Left lung (tissue), 10 donors: Measurements from ENCODE around the gene KCNH4. TPM values are rescaled to one million over a fixed set of nuclear protein-coding genes. Genes with fewer than 3 reads are reported as not detected.

Source experiments
- ATAC-seq: fragments of 200-7000 bp; cut with Tn5 transposase; one replicate; pipeline ENCODE4 v1.9.1; 2020; ENCODE audit warnings: moderate library complexity
- DNase-seq, 4 donors: peaks; one replicate each; pipeline ENCODE4 v3.0.0-alpha.2; 2013 to 2020
- H3K27ac ChIP-seq, 2 donors: fragments of 200-600 bp; sonication (generic) in 1 of 2; one replicate each; pipeline versions ENCODE4 v1.5.0 to v1.8.0; 2020 to 2021
- H3K27me3 ChIP-seq, 2 donors: fragments of 200-600 bp; sonication (generic) in 1 of 2; one replicate each; pipeline versions ENCODE4 v1.5.0 to v1.8.0; 2020 to 2021
- H3K36me3 ChIP-seq, 2 donors: fragments of 200-600 bp; sonication (generic) in 1 of 2; one replicate each; pipeline versions ENCODE4 v1.5.0 to v1.8.0; 2020 to 2021
- H3K4me1 ChIP-seq, 2 donors: fragments of 200-600 bp; one replicate each; pipeline ENCODE4 v1.8.0; 2021
- H3K4me3 ChIP-seq, 2 donors: fragments of 200-600 bp; sonication (generic) in 1 of 2; one replicate each; pipeline versions ENCODE4 v1.5.0 to v1.8.0; 2020 to 2021; ENCODE audit warnings: mild to moderate bottlenecking in 1 of 2
- H3K9me3 ChIP-seq, 2 donors: fragments of 200-600 bp; sonication (generic) in 1 of 2; one replicate each; pipeline versions ENCODE4 v1.5.0 to v1.8.0; 2020 to 2021
- intact Hi-C, 2 donors: fragments of 100-400 bp; cut with DNase I; formaldehyde crosslinking; loops; one replicate each; pipeline versions ENCODE4 v1.11.2 to v1.14.2; 2022
- polyA plus RNA-seq, 6 donors: library from polyadenylated mRNA; unstranded; fragments of 120-200 nt; gene quantifications; one replicate each; pipeline ENCODE4 v1.2.1, GENCODE V29; 2013; ENCODE audit not compliant: insufficient read length in 6 of 6
- total RNA-seq, 2 donors: library from RNA; stranded (reverse); fragmentation: NEBNext Ultra II Directional; extraction: Animal tissue kit (Norgen Biotek cat#: 25700); gene quantifications; one replicate each; pipeline ENCODE4 v1.2.1, GENCODE V29; 2021
- TF ChIP-seq, protein P1 (sequence below), 2 donors: fragments of 200-600 bp; sonication (generic) in 1 of 2; IDR thresholded peaks; one replicate each; pipeline versions ENCODE4 v1.5.0 to v1.8.0; 2021; ENCODE audit warnings: antibody characterized with exemption in 2 of 2
- donor health status: DM: no; HTN: yes; CAD: no.
- donor health status: DM: no; HTN: no; CAD: no.

Gene KCNH4
- total and polyA plus RNA-seq, 8 donors, result 0.03 to 0.16 (median 0.04) TPM; not detected in 2

DNA sequence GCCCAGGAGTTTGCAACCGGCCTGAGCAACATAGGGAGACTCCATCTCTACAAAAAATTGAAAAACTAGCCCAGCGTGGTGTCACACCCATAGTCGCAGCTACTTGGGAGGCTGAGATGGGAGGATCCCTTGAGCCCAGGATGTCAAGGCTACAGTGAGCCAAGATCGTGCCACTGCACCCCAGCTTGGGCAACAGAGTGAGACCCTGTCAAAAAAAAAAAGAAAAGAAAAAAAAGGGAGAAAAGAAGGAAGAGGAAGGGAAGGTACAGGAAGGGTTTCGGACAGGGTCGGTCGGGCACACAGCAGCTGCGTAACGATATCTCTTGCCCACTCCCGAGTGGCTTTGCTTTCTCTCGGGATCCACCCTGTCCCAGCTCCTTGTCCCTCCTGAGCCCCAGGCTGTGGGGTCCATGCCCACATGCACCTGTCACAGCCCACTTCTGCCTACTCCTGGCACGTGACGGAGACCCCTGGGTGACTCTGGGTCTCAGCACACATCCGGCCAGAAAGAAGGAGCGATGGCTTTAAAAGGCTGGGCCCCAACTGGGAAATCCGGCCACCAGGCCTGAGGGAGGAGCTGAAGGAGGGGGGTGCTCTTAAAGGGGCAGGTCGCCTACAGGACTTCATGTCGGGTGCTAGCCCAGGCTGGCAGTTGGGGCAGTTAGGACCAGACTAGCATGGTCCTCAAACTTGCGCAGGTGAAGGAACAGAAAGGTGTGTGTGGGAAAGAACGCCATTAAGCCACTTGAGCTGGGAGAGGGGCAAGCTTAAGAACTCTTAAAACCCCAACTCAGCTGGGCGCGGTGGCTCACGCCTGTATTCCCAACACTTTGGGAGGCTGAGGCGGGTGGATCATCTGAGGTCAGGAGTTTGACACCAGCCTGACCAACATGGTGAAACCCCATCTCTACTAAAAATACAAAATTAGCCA lies 13.3 kb upstream of the KCNH4 start, which contains the start of gene GHDC:
GHDC (minus strand) TSS at position 526 of the 931 bp plus-strand sequence. CDS start 913 bp downstream, outside the sequence.
- Histone ChIP-seq H3K36me3 (peaks cover 0 to 7% of the 10 kb centered on the region in 2 donors), H3K9me3 (no peaks in the 10 kb centered on the region), H3K27ac (peak within 1 kb of the TSS; percentile 56 to 83), H3K4me1 (peaks cover 9 to 33% of the 10 kb centered on the region in 2 donors), H3K4me3 (peak within 1 kb of the TSS; percentile 54 to 60), H3K27me3 (no peaks in the 10 kb centered on the region)
- intact Hi-C loops, result no loop called here
- TF ChIP-seq, protein P1, sequence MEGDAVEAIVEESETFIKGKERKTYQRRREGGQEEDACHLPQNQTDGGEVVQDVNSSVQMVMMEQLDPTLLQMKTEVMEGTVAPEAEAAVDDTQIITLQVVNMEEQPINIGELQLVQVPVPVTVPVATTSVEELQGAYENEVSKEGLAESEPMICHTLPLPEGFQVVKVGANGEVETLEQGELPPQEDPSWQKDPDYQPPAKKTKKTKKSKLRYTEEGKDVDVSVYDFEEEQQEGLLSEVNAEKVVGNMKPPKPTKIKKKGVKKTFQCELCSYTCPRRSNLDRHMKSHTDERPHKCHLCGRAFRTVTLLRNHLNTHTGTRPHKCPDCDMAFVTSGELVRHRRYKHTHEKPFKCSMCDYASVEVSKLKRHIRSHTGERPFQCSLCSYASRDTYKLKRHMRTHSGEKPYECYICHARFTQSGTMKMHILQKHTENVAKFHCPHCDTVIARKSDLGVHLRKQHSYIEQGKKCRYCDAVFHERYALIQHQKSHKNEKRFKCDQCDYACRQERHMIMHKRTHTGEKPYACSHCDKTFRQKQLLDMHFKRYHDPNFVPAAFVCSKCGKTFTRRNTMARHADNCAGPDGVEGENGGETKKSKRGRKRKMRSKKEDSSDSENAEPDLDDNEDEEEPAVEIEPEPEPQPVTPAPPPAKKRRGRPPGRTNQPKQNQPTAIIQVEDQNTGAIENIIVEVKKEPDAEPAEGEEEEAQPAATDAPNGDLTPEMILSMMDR (IDR thresholded peaks at IDR 0.05), result no peak
- peak; percentile 73 to 90 (median 86) for DNase-seq
- peak; percentile 97 for ATAC-seq

DNA sequence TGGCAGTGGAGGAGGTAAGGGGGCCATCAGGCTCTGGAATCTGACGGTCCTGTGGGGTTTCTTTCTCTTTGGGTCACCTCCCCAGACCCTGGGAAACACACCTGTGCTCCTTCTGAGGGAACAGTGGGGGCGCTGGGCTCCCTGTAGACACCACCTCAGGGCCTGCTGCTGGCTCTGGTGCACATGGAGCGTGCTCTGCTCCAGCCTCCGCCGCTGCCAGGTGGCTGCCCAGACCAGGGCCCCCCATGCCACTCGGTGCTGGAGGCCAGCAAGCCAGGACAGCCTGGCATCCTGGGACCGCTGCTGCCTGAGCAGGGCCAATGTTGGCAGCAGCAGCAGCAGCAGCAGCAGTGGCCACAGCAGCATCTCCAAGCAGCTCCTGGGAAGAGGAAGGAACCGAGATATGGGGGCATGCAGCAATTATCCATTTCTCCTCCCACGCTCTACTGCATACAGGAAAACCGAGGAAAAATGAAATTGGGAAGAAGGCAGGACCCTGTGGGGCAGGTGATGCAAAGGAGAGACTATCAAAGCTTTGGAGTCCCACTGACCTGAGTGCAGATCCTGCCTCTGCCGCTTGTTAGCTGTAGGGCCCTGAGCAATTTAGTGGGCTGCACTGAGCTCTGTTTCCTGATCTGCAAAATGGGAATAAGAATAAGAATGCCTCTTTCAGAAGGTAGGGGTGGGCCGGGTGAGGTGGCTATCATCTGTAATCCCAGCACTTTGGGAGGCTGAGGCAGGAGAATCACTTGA lies 12.4 kb upstream of the KCNH4 start:
- DNase-seq (peak in 1 of 4 donors; percentile 70), ATAC-seq (no peak)
- Histone ChIP-seq H3K27ac (peak overlapping the region in 1 of 2 donors; percentile 83), H3K27me3 (no peaks in the 10 kb centered on the region), H3K36me3 (peaks cover 0 to 7% of the 10 kb centered on the region in 2 donors), H3K9me3 (no peaks in the 10 kb centered on the region), H3K4me3 (peak overlapping the region; percentile 54 to 60), H3K4me1 (peaks cover 9 to 35% of the 10 kb centered on the region in 2 donors)
- TF ChIP-seq, protein P1 (IDR thresholded peaks at IDR 0.05), result no peak
- intact Hi-C loops, result no loop called here

GRCh38 chr17:42192189-42193126 lies 11.5 kb upstream of the KCNH4 start:
- no peaks in the 10 kb centered on the region for H3K9me3 ChIP-seq
- peaks cover 0 to 7% of the 10 kb centered on the region in 2 donors for H3K36me3 ChIP-seq
- DNase-seq (peak in 1 of 4 donors; percentile 66), ATAC-seq (no peak)
- H3K27me3 ChIP-seq, result no peaks in the 10 kb centered on the region
- no peak overlapping the region for H3K4me3 ChIP-seq
- intact Hi-C loops, result no loop called here
- TF ChIP-seq, protein P1 (IDR thresholded peaks at IDR 0.05), result no peak
- no peak overlapping the region for H3K27ac ChIP-seq
- peaks cover 9 to 38% of the 10 kb centered on the region in 2 donors for H3K4me1 ChIP-seq

GRCh38 chr17:42191275-42191608 lies 10.3 kb upstream of the KCNH4 start:
- Histone ChIP-seq H3K36me3 (peaks cover 0 to 7% of the 10 kb centered on the region in 2 donors), H3K27me3 (no peaks in the 10 kb centered on the region), H3K4me3 (no peak overlapping the region), H3K4me1 (peaks cover 9 to 43% of the 10 kb centered on the region in 2 donors), H3K9me3 (no peaks in the 10 kb centered on the region), H3K27ac (no peak overlapping the region)
- intact Hi-C loops, result no loop called here
- DNase-seq (no peak), ATAC-seq (no peak)
- TF ChIP-seq, protein P1 (IDR thresholded peaks at IDR 0.05), result no peak
